ENCODE data around the gene TIMM21.

GRCh38 chr18:74141667-74142066 lies 6.7 kb upstream of the TIMM21 start:
- TF ChIP-seq SIN3A (IDR thresholded peaks at IDR 0.05; ENCODE audit: borderline replicate concordance in 2 of 2, control insufficient read depth in 1 of 2, low read depth in 2 of 2, low read length in 2 of 2) (no peak), HIVEP1 (CRISPR knock-in tag; IDR thresholded peaks at IDR 0.05) (no peak), CTCF (IDR thresholded peaks at IDR 0.05 in 2 of 3, conservative IDR thresholded peaks at IDR 0.05 in 1 of 3; ENCODE audit: insufficient read depth in 2 of 3, low read depth in 1 of 3, low read length in 3 of 3) (no peak), KAT2B (IDR thresholded peaks at IDR 0.05; ENCODE audit: low read depth, low read length) (no peak)

Measured in K562 (cell line).